SK-MEL-5 (cell line): Measurements from ENCODE around the gene SLC48A1. TPM values are rescaled to one million over a fixed set of nuclear protein-coding genes. Genes with fewer than 3 reads are reported as not detected.
"Not testable (repeated sequence)": the region's sequence is repeated elsewhere in the genome, so short reads cannot be mapped to it uniquely, and the experiment has no call there.

Source experiments
- DNase-seq: peaks from one replicate; pipeline ENCODE4 v3.0.0-alpha.2; 2016; ENCODE audit warnings: low read depth, low spot score
- in situ Hi-C: cut with HindIII; loops from 2 replicates; pipeline ENCODE4 v1.10.0; 2016; ENCODE audit warnings: low sequenced_read_pairs, high pct_unique_total_duplicates, low pct_unique_long_range_greater_than_20kb
- total RNA-seq: library from RNA; depleted of rRNA; stranded (reverse); fragments of >200 nt; shearing (Covaris generic); gene quantifications from 2 replicates; pipeline ENCODE4 v1.2.3, GENCODE V29; 2014

The SLC48A1 gene
- total RNA-seq, 1 experiment from 2014 or later: 12.7 TPM

- in situ Hi-C loops: no loop called here
- no peak for DNase-seq
Measured at GRCh38 chr12:47811581-47812484, 38.8 kb downstream of the SLC48A1 start.

GRCh38 chr12:47812797-47813510 is 39.9 kb downstream of the SLC48A1 start:
- DNase-seq: no peak
- in situ Hi-C loops: no loop called here

- in situ Hi-C loops: no loop called here
- DNase-seq: no peak
Measured at GRCh38 chr12:47813511-47814196, 40.6 kb downstream of the SLC48A1 start.

- no peak for DNase-seq
- in situ Hi-C loops: no loop called here
Measured at GRCh38 chr12:47814539-47815170, 41.6 kb downstream of the SLC48A1 start.

- in situ Hi-C loops, DNase-seq: not testable (repeated sequence)
Measured at GRCh38 chr12:47815447-47815846, 42.4 kb downstream of the SLC48A1 start.

GRCh38 chr12:47816403-47817271 is 43.6 kb downstream of the SLC48A1 start:
- DNase-seq: no peak
- in situ Hi-C loops: no loop called here

GRCh38 chr12:47817272-47818006 is 44.4 kb downstream of the SLC48A1 start:
- no peak for DNase-seq
- in situ Hi-C loops: no loop called here

- in situ Hi-C loops: no loop called here
- DNase-seq: no peak
Measured at GRCh38 chr12:47818007-47818376, 45.0 kb downstream of the SLC48A1 start.

- DNase-seq: no peak
- in situ Hi-C loops: no loop called here
Measured at GRCh38 chr12:47818467-47819137, 45.6 kb downstream of the SLC48A1 start.

GRCh38 chr12:47819138-47819895 is 46.3 kb downstream of the SLC48A1 start:
- in situ Hi-C loops: no loop called here
- peak; percentile 33 for DNase-seq

GRCh38 chr12:47819896-47820630 is 47.0 kb downstream of the SLC48A1 start, which contains the start of gene HDAC7:
HDAC7 (minus strand) TSS chr12:47819903; CDS start chr12:47819785, 118 bp downstream.
- in situ Hi-C loops: no loop called here
- peak; percentile 56 for DNase-seq

- in situ Hi-C loops: no loop called here
- peak; percentile 45 for DNase-seq
Measured at GRCh38 chr12:47820631-47821345, 47.8 kb downstream of the SLC48A1 start.

GRCh38 chr12:47821346-47821706 is 48.3 kb downstream of the SLC48A1 start:
- DNase-seq: no peak
- in situ Hi-C loops: no loop called here

- DNase-seq: no peak
- in situ Hi-C loops: no loop called here
Measured at GRCh38 chr12:47822401-47822800, 49.4 kb downstream of the SLC48A1 start.
